GM19035 (cell line): ENCODE results near the gene PSME3IP1.

Experiments used
- ATAC-seq: cut with Tn5 transposase; IDR thresholded peaks from one replicate; pipeline ENCODE4 v1.9.1; 2021; ENCODE audit not compliant: unreplicated experiment

PSME3IP1 gene

GRCh38 chr16:57169327-57169726 is 16.5 kb downstream of the PSME3IP1 start:
- no peak for ATAC-seq

GRCh38 chr16:57167953-57168352 is 17.9 kb downstream of the PSME3IP1 start:
- ATAC-seq: no peak

- ATAC-seq: no peak
These were observed 18.3 kb downstream of the PSME3IP1 start for GRCh38 chr16:57167538-57167937.

- ATAC-seq: no peak
These were observed 18.9 kb downstream of the PSME3IP1 start for GRCh38 chr16:57166951-57167350.

GRCh38 chr16:57166451-57166850 is 19.4 kb downstream of the PSME3IP1 start:
- no peak for ATAC-seq

- ATAC-seq: no peak
These were observed 19.9 kb downstream of the PSME3IP1 start for GRCh38 chr16:57165938-57166337.

GRCh38 chr16:57165483-57165882 is 20.4 kb downstream of the PSME3IP1 start:
- no peak for ATAC-seq

- no peak for ATAC-seq
These were observed 22.0 kb downstream of the PSME3IP1 start for GRCh38 chr16:57163842-57164241.

GRCh38 chr16:57159447-57159846 is 26.4 kb downstream of the PSME3IP1 start:
- ATAC-seq: no peak

GRCh38 chr16:57157533-57157932 is 28.3 kb downstream of the PSME3IP1 start:
- no peak for ATAC-seq

GRCh38 chr16:57156351-57156703 is 29.5 kb downstream of the PSME3IP1 start:
- no peak for ATAC-seq

GRCh38 chr16:57155702-57156350 is 30.0 kb downstream of the PSME3IP1 start:
- no peak for ATAC-seq

- ATAC-seq: no peak
These were observed 32.0 kb downstream of the PSME3IP1 start for GRCh38 chr16:57153841-57154240.

GRCh38 chr16:57152096-57153093 is 33.4 kb downstream of the PSME3IP1 start:
- no peak for ATAC-seq

- no peak for ATAC-seq
These were observed 34.5 kb downstream of the PSME3IP1 start for GRCh38 chr16:57151369-57151768.

GRCh38 chr16:57150682-57151330 is 35.0 kb downstream of the PSME3IP1 start:
- ATAC-seq: no peak

GRCh38 chr16:57149391-57149790 is 36.4 kb downstream of the PSME3IP1 start:
- ATAC-seq: no peak

GRCh38 chr16:57148481-57148880 is 37.4 kb downstream of the PSME3IP1 start:
- no peak for ATAC-seq

GRCh38 chr16:57147381-57148221 is 38.2 kb downstream of the PSME3IP1 start:
- no peak for ATAC-seq

- ATAC-seq: no peak
These were observed 39.1 kb downstream of the PSME3IP1 start for GRCh38 chr16:57146735-57147134.
